Activated CD4-positive, alpha-beta memory T cell treated with anti-CD3 and anti-CD28 coated beads, Interleukin-2, amount 10 ng/mL, durations not matched to agents 7 days and 5 days (primary cell): ENCODE measurements around the gene S100PBP. TPM values are rescaled to one million over a fixed set of nuclear protein-coding genes. Genes with fewer than 3 reads are reported as not detected.

ENCODE experiments used
- CTCF ChIA-PET: fragments of 350-600 bp; sonication (Branson Sonifier 250); formaldehyde crosslinking; loops from one replicate; lab custom pipeline; 2021; ENCODE audit warnings: antibody characterized with exemption, inconsistent platforms; lab: Charles Lee
- POLR2A ChIA-PET: fragments of 350-600 bp; sonication (Branson Sonifier 250); formaldehyde crosslinking; loops from one replicate; lab custom pipeline; 2021; ENCODE audit warnings: antibody characterized with exemption; lab: Charles Lee
- DNase-seq: peaks from one replicate; pipeline ENCODE4 v3.0.0-alpha.2; 2020
- H3K27ac Mint-ChIP-seq: one replicate; pipeline ENCODE4 v1.8.0; 2021; ENCODE audit warnings: mild to moderate bottlenecking, mixed read lengths
- H3K27me3 Mint-ChIP-seq: one replicate; pipeline ENCODE4 v1.8.0; 2021; ENCODE audit warnings: mixed read lengths
- H3K36me3 Mint-ChIP-seq: one replicate; pipeline ENCODE4 v1.8.0; 2021; ENCODE audit warnings: low read depth, mixed read lengths
- H3K4me1 Mint-ChIP-seq: one replicate; pipeline ENCODE4 v1.8.0; 2021; ENCODE audit warnings: mixed read lengths
- H3K4me3 Mint-ChIP-seq: one replicate; pipeline ENCODE4 v1.8.0; 2021; ENCODE audit warnings: mild to moderate bottlenecking, mixed read lengths
- H3K9me3 Mint-ChIP-seq: one replicate; pipeline ENCODE4 v1.8.0; 2021; ENCODE audit warnings: mixed read lengths
- total RNA-seq, 2 experiments: library from RNA; stranded (reverse); gene quantifications; one replicate each; pipeline ENCODE4 v1.2.3, GENCODE V29; 2021

S100PBP gene
- total RNA-seq, 2 experiments from 2014 or later = 78.4 to 84.0 TPM

DNA sequence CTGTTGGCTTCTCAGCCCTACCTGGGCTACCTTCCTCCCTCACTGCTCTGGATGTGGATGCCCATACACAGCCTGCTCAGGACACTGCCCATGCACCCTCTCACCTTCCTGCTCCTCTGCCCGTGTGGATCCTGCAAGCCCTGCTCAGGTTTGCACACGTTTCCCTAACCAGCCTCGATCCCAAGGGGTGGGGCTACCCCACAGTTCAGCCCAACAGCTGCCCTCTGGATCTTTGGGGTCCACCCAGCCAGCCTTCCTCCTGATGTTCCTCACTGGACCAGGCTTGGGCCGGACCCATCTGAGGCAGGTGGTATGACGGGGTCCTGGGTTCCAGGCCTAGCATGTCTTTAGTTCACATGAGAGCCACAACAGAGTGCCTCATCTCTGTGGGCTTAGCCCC, 79.0 kb downstream of the S100PBP start:
- CTCF ChIA-PET = interaction anchor here (1.0 kb wide), 1 partner anchor 199 kb away, joined by 3 read pairs; no protein-coding TSS in a partner anchor
- H3K27ac Mint-ChIP-seq = no peak overlapping the region
- H3K4me1 Mint-ChIP-seq = peaks cover 9% of the 10 kb centered on the region
- no peak overlapping the region for H3K4me3 Mint-ChIP-seq
- POLR2A ChIA-PET = no interaction called here
- no peak for DNase-seq
- H3K36me3 Mint-ChIP-seq = no peaks in the 10 kb centered on the region
- no peaks in the 10 kb centered on the region for H3K9me3 Mint-ChIP-seq
- peaks cover 57% of the 10 kb centered on the region for H3K27me3 Mint-ChIP-seq

DNA sequence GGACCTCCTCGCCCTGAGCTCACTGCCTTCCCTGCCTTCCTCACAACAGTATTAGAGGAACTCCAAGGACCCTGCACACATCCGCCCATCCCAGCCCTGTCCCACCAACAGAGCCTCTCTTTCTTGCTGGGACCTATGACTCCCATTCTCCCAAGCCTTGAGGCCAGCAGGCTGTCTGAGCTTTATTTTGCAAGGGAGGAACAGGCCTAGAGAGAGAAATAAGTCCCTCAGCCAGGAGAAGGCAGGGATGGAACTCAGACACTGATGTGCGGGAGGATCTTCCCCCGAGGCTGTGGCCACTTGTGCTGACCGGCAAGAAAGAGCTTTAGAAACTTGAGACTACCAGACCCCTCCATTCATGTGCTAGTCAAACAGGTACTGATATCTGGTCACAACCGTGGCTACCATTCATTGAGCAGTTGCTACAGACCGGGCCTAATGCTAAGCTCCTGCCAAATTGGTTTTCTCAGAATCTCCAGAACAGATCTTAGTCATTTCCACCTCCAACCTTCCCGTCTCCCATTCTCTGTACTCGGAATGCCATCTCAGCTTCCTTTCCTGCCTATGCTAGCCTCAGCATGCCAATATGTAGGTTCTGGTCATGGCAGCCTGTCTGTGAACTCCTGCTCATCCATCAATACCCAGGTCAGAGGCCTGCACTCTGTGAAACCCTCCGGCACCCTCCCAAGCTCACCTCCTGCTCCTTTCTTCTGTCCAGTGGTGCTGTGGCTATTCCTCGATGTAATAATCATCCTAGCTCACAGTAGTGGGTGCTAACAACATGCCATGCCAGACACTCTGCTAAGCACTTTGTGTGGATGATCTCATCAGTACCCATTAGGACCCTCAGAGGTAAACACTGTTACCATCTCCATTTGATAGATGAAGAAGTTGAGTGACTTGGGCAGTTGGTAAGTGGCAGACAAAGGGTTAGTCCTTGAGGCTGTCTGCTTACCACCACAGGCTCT, 79.9 kb downstream of the S100PBP start:
- CTCF ChIA-PET = interaction anchor here (0.7 to 1.0 kb wide), 2 partner anchors 22 to 199 kb away, joined by 3 to 4 read pairs; no protein-coding TSS in a partner anchor
- Mint-ChIP-seq H3K4me1 (peaks cover 14% of the 10 kb centered on the region), H3K27ac (no peak overlapping the region), H3K27me3 (peaks cover 56% of the 10 kb centered on the region), H3K9me3 (no peaks in the 10 kb centered on the region), H3K36me3 (no peaks in the 10 kb centered on the region), H3K4me3 (no peak overlapping the region)
- DNase-seq = no peak
- POLR2A ChIA-PET = no interaction called here

DNA sequence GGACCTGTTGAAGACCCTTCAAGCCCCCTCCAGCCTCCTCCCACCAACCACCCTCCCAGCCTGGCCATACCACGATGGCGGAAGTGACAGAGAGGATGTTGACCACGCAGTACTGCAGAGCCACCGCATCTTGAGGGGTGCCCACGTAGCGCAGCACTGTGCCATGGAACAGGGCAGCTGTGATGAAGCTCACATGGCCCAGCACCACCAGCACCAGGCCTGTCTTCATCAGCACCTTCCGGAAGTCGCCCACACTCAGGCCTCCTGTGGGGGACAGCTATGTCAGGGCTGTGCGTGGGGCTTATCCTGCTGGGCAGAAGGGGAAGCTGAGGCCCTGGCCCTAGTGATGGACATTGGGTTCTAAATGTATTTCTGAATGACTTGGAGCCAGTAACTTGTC, 80.6 kb downstream of the S100PBP start:
- Mint-ChIP-seq H3K27ac (no peak overlapping the region), H3K36me3 (no peaks in the 10 kb centered on the region), H3K27me3 (peaks cover 57% of the 10 kb centered on the region), H3K4me3 (no peak overlapping the region), H3K4me1 (peaks cover 10% of the 10 kb centered on the region), H3K9me3 (no peaks in the 10 kb centered on the region)
- no peak for DNase-seq
- ChIA-PET CTCF (interaction anchor here (0.6 kb wide), 1 partner anchor 218 kb away, joined by 4 read pairs; no protein-coding TSS in a partner anchor), POLR2A (no interaction called here)

DNA sequence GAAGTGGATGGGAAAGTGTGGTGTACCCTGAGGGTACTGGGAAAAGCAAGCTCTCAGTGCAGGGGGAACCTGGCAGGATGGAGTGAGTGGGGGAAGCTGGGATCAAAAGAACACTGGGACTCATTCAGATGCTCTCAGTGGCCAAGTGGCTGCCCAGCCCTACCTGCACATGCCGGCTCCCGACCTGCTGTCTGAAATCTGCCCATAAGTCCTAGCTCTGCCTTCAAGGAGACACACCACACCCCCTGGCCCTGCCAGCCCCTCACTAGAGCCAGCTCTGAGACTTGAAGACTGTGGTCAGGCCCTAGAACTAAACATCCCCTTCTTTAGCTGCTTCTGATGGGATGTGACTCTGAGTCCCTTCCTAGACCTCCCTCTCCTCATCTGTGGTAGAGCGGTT, 81.5 kb downstream of the S100PBP start:
- Mint-ChIP-seq H3K4me1 (peaks cover 10% of the 10 kb centered on the region), H3K4me3 (no peak overlapping the region)

DNA sequence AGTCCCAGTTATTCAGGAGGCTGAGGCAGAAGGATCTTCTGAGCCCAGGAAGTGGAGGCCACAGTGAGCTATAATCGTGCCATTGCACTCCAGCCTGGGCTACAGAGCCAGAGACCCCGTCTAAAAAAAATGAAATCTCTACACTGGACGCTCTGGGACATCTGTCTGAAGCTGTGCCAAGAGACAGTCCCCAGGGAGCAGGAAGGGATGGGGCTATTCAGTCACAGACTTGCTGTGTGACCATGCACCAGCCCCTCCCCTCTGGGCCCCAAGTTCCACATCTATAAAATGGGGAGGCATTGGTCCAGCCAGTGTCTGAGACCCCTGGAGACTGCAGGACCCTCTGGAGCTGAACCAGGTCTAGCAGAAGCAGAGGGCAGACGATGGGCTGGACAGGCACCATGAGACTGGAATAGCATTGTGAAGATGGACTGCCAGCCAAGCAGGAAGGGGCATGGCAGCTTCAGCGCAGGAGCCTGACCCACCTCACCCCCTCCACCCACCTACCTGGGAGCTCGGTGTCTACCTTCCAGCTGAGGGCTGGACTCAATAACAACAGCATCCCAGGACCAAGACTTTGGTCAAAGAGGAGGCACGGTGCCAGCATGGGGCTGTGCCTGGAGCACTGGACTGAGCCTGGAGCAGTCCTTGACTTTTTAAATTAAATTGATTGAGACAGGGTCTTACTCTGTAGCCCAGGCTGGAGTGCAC, 82.3 kb downstream of the S100PBP start:
- DNase-seq = no peak
- Mint-ChIP-seq H3K27ac (no peak overlapping the region), H3K36me3 (no peaks in the 10 kb centered on the region), H3K4me3 (no peak overlapping the region), H3K4me1 (peaks cover 10% of the 10 kb centered on the region), H3K27me3 (peaks cover 57% of the 10 kb centered on the region), H3K9me3 (no peaks in the 10 kb centered on the region)
- CTCF ChIA-PET = interaction anchor here (1.1 kb wide), 1 partner anchor 10 kb away, joined by 4 read pairs; no protein-coding TSS in a partner anchor
- POLR2A ChIA-PET = no interaction called here

More for the DNA sequence above, 81.5 kb downstream of the S100PBP start:
- ChIA-PET POLR2A (no interaction called here), CTCF (interaction anchor here (0.6 to 1.1 kb wide), 2 partner anchors 9 to 219 kb away, joined by 4 read pairs; no protein-coding TSS in a partner anchor)
- DNase-seq = no peak
- H3K36me3 Mint-ChIP-seq = no peaks in the 10 kb centered on the region
- peaks cover 55% of the 10 kb centered on the region for H3K27me3 Mint-ChIP-seq
- H3K27ac Mint-ChIP-seq = no peak overlapping the region
- no peaks in the 10 kb centered on the region for H3K9me3 Mint-ChIP-seq

DNA sequence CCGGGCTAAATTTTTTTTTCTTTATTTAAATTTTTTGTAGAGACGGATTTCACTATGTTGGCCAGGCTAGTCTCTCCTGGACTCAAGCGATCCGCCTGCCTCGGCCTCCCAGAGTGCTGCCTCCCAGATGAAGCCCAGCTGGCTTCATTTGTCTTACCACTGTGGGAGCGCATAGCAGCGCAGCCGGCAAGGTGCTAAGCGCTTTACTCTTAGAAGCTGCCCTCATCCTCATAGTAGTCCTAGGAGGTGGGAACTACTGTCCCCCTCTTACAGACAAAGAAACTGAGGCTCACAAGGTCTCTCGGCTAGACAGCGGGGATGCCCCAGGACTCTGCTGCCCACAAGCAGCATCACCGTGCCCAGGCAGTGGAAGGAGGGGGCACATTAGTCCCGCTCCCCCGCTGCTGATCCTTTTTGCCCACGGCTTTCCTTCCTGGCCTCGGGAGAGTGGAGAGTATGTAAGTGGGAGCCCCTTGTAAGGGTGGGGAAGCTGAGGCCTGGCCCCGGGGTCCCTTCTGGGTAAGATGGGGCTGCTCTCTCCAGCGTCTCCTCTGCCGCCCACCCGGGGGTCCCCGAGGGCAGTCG, 83.0 kb downstream of the S100PBP start:
- no peak overlapping the region for H3K27ac Mint-ChIP-seq
- peak overlapping the region; percentile 32 for H3K4me3 Mint-ChIP-seq
- ChIA-PET CTCF (no interaction called here), POLR2A (no interaction called here)
- no peak for DNase-seq
- peaks cover 58% of the 10 kb centered on the region for H3K27me3 Mint-ChIP-seq
- H3K36me3 Mint-ChIP-seq = no peaks in the 10 kb centered on the region
- peaks cover 10% of the 10 kb centered on the region for H3K4me1 Mint-ChIP-seq
- H3K9me3 Mint-ChIP-seq = no peaks in the 10 kb centered on the region

DNA sequence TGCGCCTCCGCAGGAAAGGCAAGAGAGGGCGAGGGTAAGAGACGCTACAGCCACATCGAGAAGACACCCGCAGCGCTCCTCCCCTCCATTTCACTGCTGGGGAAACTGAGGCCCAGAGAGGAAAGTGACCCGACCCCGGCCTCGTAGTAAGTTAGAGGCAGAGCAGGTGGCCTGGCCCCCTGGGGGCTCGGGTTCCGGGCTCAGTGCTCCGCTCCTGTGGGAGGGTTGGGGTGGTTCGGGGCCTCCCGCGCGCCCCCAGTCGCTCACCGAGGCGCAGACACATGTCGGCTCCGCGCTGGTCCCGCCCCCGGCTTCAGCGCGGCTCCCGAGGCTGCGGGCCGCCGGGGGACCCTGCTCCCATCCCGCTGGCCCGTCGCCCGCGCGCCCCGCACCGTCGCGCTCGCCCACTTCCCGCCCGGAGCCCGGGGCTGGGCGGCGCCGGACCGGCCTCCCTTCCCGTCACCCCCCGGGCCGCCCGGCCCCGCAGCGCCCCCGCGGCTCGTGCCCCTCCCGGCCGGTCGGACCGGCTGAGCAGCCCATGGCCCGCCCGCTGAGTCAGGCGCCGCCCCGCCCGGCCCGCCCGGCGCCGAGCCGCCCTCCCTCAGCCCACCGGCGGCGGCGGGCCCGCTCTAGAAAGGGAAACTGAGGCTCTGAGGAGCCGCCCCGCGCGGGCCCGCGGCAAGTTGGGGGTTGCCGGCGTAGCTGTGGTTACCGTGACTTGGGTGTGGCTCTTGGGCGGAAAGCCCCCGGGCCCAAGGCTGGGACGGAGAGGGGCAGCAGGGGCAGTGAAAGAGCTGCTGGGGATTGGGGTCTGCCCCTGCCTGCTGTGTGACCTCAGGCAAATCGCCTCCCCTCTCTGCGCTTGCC, 83.7 kb downstream of the S100PBP start, which contains the start of gene TMEM54:
Gene TMEM54 (minus strand): TSS at position 434 of the 867 bp plus-strand sequence. CDS start 151 bp downstream, at position 283.
- Mint-ChIP-seq H3K9me3 (no peaks in the 10 kb centered on the region), H3K27ac (no peak within 1 kb of the TSS), H3K27me3 (peaks cover 55% of the 10 kb centered on the region), H3K4me3 (peak within 1 kb of the TSS; percentile 68), H3K4me1 (peaks cover 10% of the 10 kb centered on the region), H3K36me3 (no peaks in the 10 kb centered on the region)
- POLR2A ChIA-PET = no interaction called here
- DNase-seq = no peak
- CTCF ChIA-PET = no interaction called here

DNA sequence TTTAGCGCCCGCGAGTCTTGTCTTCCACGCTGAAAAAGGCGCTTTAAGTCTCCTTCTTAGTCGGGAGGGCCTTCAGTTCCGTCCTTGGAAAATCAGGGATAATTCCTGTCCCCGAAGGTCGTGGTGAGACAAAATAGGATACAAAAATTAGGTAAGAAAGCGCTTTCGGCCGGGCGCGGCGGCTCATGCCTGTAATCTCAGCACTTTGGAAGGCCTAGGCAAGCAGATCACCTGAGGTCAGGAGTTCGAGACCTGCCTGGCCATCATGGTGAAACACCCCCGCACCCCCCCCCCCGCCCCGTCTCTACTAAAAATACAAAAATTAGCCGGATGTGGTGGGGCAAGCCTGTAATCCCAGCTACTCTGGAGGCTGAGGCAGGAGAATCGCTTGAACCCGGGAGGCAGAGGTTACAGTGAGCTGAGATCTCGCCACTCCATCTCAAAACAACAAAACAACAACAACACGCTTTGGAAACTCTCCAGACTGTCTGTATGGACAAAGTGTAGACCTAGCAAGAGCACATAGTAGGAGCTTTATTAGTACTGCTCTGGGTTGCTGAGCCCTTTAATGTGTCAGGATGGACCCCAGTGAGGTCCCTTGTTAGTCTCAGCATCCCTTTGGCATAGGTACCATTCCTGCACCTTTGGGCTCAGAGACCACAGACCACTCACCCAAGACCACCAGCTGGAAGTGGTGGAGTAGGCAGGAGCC, 84.5 kb downstream of the S100PBP start:
- ChIA-PET POLR2A (interaction anchor here (1.0 kb wide), 1 partner anchor 20 kb away, joined by 3 read pairs; no protein-coding TSS in a partner anchor), CTCF (interaction anchor here (1.5 kb wide), 1 partner anchor 26 kb away, joined by 5 read pairs; no protein-coding TSS in a partner anchor)
- Mint-ChIP-seq H3K36me3 (no peaks in the 10 kb centered on the region), H3K4me1 (peaks cover 10% of the 10 kb centered on the region), H3K4me3 (peak overlapping the region; percentile 68), H3K27ac (no peak overlapping the region), H3K9me3 (no peaks in the 10 kb centered on the region), H3K27me3 (peaks cover 51% of the 10 kb centered on the region)
- DNase-seq = no peak

DNA sequence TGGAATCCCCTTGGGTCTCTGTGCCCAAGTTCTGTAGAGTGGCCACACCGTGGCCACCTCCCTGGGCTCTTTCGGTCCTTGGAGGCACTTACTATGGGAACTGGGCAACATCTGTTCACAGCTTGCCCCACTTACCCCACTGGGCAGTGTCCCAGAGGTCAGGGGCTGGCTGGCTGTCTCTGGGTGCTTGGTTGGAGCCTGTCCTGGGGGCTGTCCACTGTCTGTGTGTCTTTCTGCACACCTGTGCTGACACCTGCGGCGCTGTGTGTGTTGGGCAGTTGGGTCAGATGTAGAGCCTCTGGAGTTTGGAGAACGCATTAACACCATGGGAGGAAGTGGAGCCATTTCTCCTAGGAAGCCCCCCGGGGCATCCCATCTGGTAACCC, 85.1 kb downstream of the S100PBP start:
- no peak overlapping the region for H3K27ac Mint-ChIP-seq
- H3K27me3 Mint-ChIP-seq = peaks cover 48% of the 10 kb centered on the region
- no peaks in the 10 kb centered on the region for H3K36me3 Mint-ChIP-seq
- no peak overlapping the region for H3K4me3 Mint-ChIP-seq
- ChIA-PET POLR2A (interaction anchor here (1.0 kb wide), 1 partner anchor 20 kb away, joined by 3 read pairs; no protein-coding TSS in a partner anchor), CTCF (interaction anchor here (1.5 kb wide), 1 partner anchor 26 kb away, joined by 5 read pairs; no protein-coding TSS in a partner anchor)
- DNase-seq = no peak
- no peaks in the 10 kb centered on the region for H3K9me3 Mint-ChIP-seq
- H3K4me1 Mint-ChIP-seq = peaks cover 10% of the 10 kb centered on the region

DNA sequence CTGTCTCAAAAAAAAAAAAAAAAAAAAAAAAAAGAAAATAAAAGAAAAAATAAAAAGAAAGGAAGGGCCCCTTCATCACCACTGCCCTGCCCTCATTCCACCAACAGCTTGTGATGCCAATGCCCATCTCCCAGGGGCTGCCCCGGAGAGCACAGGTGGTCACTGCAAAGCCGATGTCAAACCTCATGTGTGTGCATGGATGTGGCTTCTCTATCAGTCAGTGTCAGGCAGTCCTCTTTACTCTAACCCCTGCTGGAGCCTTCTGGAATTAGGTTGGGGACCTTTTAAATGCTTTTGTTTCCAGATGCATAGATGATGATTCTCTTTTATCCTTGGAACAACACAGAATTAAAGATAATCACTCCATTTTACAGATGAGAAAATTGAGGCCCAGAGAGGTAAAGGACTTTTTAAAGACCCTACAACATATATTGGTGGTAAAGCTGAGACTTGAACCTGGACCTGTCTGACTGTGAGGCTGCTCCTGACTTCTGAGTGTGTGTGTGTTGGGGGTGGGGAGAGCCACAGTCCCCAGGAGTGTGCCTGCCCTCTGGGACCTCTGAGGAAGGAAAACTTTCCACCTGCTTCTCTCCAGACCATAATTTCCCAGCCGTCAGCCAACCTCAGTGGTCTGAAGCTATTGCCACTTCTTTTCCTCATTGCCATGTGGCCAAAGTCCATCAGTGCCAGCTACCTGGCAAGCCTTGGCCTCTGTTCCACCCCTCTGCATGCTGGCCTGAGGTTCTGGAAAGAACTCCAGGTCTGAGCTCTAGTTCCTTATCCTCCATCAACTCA, 86.7 kb downstream of the S100PBP start:
- ChIA-PET POLR2A (no interaction called here), CTCF (interaction anchor here (1.1 kb wide), 1 partner anchor 12 kb away, joined by 4 read pairs; no protein-coding TSS in a partner anchor)
- Mint-ChIP-seq H3K9me3 (no peaks in the 10 kb centered on the region), H3K36me3 (no peaks in the 10 kb centered on the region), H3K4me3 (no peak overlapping the region), H3K4me1 (peaks cover 10% of the 10 kb centered on the region), H3K27ac (no peak overlapping the region), H3K27me3 (peaks cover 47% of the 10 kb centered on the region)
- DNase-seq = no peak

DNA sequence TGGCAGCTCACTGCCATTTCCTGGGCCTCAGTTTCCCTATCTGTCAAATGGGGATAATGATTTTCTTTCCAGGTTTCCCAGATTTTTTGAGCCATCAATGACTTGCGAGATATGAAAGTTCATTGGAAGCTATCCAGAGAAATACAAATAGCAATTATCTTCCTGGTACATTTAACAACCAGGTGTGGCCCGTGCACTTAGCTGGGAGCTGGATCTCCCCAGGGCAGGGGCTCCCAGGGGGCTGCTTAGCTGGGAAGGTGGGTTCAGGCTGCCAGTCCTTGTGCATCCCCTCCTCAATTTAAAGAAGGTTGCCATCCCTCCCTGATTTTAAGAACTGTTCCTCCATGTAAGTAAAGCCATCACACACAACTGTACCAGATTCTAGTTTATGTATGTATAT, 87.3 kb downstream of the S100PBP start:
- ChIA-PET CTCF (no interaction called here), POLR2A (no interaction called here)
- no peaks in the 10 kb centered on the region for H3K36me3 Mint-ChIP-seq
- no peak for DNase-seq
- no peaks in the 10 kb centered on the region for H3K9me3 Mint-ChIP-seq
- no peak overlapping the region for H3K4me3 Mint-ChIP-seq
- peaks cover 45% of the 10 kb centered on the region for H3K27me3 Mint-ChIP-seq
- no peak overlapping the region for H3K27ac Mint-ChIP-seq
- H3K4me1 Mint-ChIP-seq = peaks cover 10% of the 10 kb centered on the region
